CD14-positive monocyte (primary cell): Measurements from ENCODE around the gene EME1. TPM values are rescaled to one million over a fixed set of nuclear protein-coding genes. Genes with fewer than 3 reads are reported as not detected.

ENCODE experiments used
- DNase-seq, 3 donors: peaks; one replicate each; pipeline ENCODE4 v3.0.0-alpha.2; 2011 to 2022
- H2AFZ ChIP-seq: 2 replicates; pipeline ENCODE4 v1.6.0; 2012; ENCODE audit warnings: mild to moderate bottlenecking, low read depth, low read length, inconsistent platforms; ENCODE audit not compliant: insufficient read depth, poor library complexity, severe bottlenecking
- H3K27ac ChIP-seq, 2 donors: 1 replicate in 1 of 2; 2 replicates in 1 of 2; pipeline ENCODE4 v1.5.1; 2012 to 2013; ENCODE audit warnings: low read length in 2 of 2, control low read depth in 1 of 2, inconsistent platforms in 1 of 2, low read depth in 1 of 2, mild to moderate bottlenecking in 1 of 2
- H3K27me3 ChIP-seq, 2 donors: one replicate each; pipeline versions ENCODE4 v1.6.0 to v1.6.1; 2011 to 2013; ENCODE audit warnings: low read length in 2 of 2; ENCODE audit not compliant: control insufficient read depth in 2 of 2, insufficient read depth in 2 of 2
- H3K36me3 ChIP-seq, 2 donors: replicated peaks in 1 of 2; 1 replicate in 1 of 2; 2 replicates in 1 of 2; pipeline versions ENCODE4 v1.5.1 to v1.6.1; 2012 to 2013; ENCODE audit warnings: low read length in 2 of 2, control low read depth in 1 of 2, inconsistent platforms in 1 of 2, mild to moderate bottlenecking in 1 of 2; ENCODE audit not compliant: insufficient read depth in 2 of 2, control insufficient read depth in 1 of 2
- H3K4me1 ChIP-seq, 2 donors: 1 replicate in 1 of 2; 2 replicates in 1 of 2; pipeline versions ENCODE4 v1.5.1 to v1.6.1; 2012 to 2013; ENCODE audit warnings: low read length in 2 of 2, control low read depth in 1 of 2, inconsistent platforms in 1 of 2, mild to moderate bottlenecking in 1 of 2, moderate library complexity in 1 of 2; ENCODE audit not compliant: insufficient read depth in 2 of 2, control insufficient read depth in 1 of 2
- H3K4me2 ChIP-seq: replicated peaks from 2 replicates; pipeline ENCODE3; 2012; ENCODE audit warnings: low read length, moderate library complexity, mild to moderate bottlenecking; ENCODE audit not compliant: poor library complexity, severe bottlenecking; ENCODE audit errors: extremely low read depth
- H3K4me3 ChIP-seq, 3 experiments: fragments of 200-600 bp in 1 of 3; sonication (generic) in 1 of 3; replicated peaks in 1 of 3; 1 replicate in 2 of 3; 2 replicates in 1 of 3; pipeline ENCODE4 v1.5.1; 2011 to 2013; ENCODE audit warnings: low read length in 3 of 3, mild to moderate bottlenecking in 3 of 3, control low read depth in 2 of 3, low read depth in 2 of 3, inconsistent platforms in 1 of 3, moderate library complexity in 1 of 3
- H3K79me2 ChIP-seq: 2 replicates; pipeline ENCODE4 v1.6.0; 2012; ENCODE audit warnings: mild to moderate bottlenecking, control low read depth, inconsistent platforms, low read length, moderate library complexity; ENCODE audit not compliant: insufficient read depth
- H3K9ac ChIP-seq: 2 replicates; pipeline ENCODE4 v1.6.0; 2017; ENCODE audit warnings: low read length, mild to moderate bottlenecking; ENCODE audit not compliant: insufficient read depth, poor library complexity, severe bottlenecking
- H3K9me3 ChIP-seq, 2 donors: replicated peaks in 1 of 2; 1 replicate in 1 of 2; 2 replicates in 1 of 2; pipeline versions ENCODE4 v1.5.1 to v1.6.1; 2012 to 2013; ENCODE audit warnings: low read length in 2 of 2, control low read depth in 1 of 2; ENCODE audit not compliant: control insufficient read depth in 1 of 2, insufficient read depth in 1 of 2
- H4K20me1 ChIP-seq: 2 replicates; pipeline ENCODE4 v1.6.0; 2012; ENCODE audit warnings: mild to moderate bottlenecking, low read length, control low read depth, moderate library complexity; ENCODE audit not compliant: insufficient read depth
- H3K27ac Mint-ChIP-seq, 7 donors: one replicate each; pipeline ENCODE4 v1.8.0; 2020; ENCODE audit warnings: mild to moderate bottlenecking in 7 of 7, mixed read lengths in 7 of 7, moderate library complexity in 6 of 7, inconsistent platforms in 2 of 7
- H3K27me3 Mint-ChIP-seq, 3 donors: one replicate each; pipeline ENCODE4 v1.8.0; 2021 to 2022; ENCODE audit warnings: low read depth in 3 of 3, mild to moderate bottlenecking in 3 of 3, mixed read lengths in 3 of 3, moderate library complexity in 3 of 3, inconsistent platforms in 1 of 3
- H3K36me3 Mint-ChIP-seq, 2 donors: one replicate each; pipeline ENCODE4 v1.8.0; 2020; ENCODE audit warnings: mixed read lengths in 2 of 2, inconsistent platforms in 1 of 2, mild to moderate bottlenecking in 1 of 2
- H3K4me1 Mint-ChIP-seq: one replicate; pipeline ENCODE4 v1.8.0; 2020; ENCODE audit warnings: mild to moderate bottlenecking, mixed read lengths
- H3K4me3 Mint-ChIP-seq, 2 donors: one replicate each; pipeline ENCODE4 v1.8.0; 2020; ENCODE audit warnings: mild to moderate bottlenecking in 2 of 2, mixed read lengths in 2 of 2, moderate library complexity in 1 of 2
- H3K9me3 Mint-ChIP-seq, 7 donors: one replicate each; pipeline ENCODE4 v1.8.0; 2020 to 2022; ENCODE audit warnings: mixed read lengths in 7 of 7, mild to moderate bottlenecking in 6 of 7, moderate library complexity in 6 of 7, inconsistent platforms in 2 of 7
- CTCF ChIP-seq: fragments of 200-600 bp; IDR thresholded peaks from one replicate; pipeline ENCODE4 v1.8.0; 2022; ENCODE audit warnings: antibody characterized with exemption, mild to moderate bottlenecking
- WGBS: methylation state at CpG from one replicate; pipeline ENCODE4 v1.1.5; 2013; ENCODE audit warnings: missing lambda C conversion rate; ENCODE audit not compliant: insufficient coverage; 5-methylcytosine and 5-hydroxymethylcytosine counted together
- intact Hi-C, 2 donors: fragments of 100-400 bp; cut with micrococcal nuclease; formaldehyde crosslinking; loops; one replicate each; pipeline versions ENCODE4 v1.15.0 to v1.15.1; 2023
- polyA plus RNA-seq, 3 donors: library from polyadenylated mRNA; depleted of rRNA in 1 of 3; unstranded in 2 of 3; stranded (reverse) in 1 of 3; fragments of 300-500 nt in 2 of 3; fragments of >200 nt in 1 of 3; fragmentation: Illumina TruSeq in 2 of 3; gene quantifications; 1 replicate in 2 of 3; 2 replicates in 1 of 3; pipeline ENCODE4 v1.2.3, GENCODE V29; 2012 to 2021

Gene EME1
- polyA plus RNA-seq, 3 donors = 0.33 to 0.76 (median 0.43) TPM

DNA sequence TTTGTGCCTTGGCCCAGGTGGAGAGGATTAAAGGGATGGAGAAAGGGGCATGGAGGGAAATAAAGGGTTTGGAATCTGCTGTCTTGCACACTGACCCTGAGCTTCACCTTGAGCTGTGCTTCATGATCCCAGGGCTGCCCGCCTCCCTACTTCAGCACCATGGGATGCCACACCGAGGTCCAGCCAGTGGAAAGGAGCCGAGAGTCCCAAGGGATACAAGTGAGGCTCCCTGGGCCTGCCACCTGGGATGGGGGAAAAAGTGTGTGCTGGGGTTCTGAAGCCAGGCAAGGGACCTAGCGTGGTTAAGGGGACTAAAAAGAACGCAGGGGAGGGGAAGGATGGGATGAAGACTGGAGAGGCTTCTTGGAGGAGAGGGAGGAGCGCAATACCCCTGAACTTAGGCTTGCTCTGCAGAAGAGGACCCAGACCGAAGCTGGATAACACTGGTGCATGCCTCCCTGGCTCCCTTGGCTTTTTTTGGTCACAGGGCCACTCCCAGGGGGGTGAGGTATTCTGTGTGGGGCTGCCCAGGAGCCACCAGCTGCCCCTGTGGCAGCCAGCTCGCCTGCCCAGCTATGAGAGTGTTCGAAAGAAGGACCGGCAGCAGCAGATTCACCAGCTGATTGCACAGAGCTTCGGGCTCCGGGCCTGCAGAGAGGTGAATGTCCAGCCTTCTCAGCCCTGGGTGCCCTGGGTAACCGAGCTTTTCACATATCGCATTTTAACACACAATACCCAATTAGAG, 7.2 kb upstream of the EME1 start:
- Histone ChIP-seq H3K4me3 (no peak overlapping the region), H3K36me3 (peaks cover 59 to 65% of the 10 kb centered on the region in 2 donors), H3K27me3 (no peaks in the 10 kb centered on the region), H3K9ac (no peak overlapping the region), H3K4me1 (peaks cover 4% of the 10 kb centered on the region in 2 donors), H3K79me2 (peaks cover 11% of the 10 kb centered on the region), H3K9me3 (no peaks in the 10 kb centered on the region), H4K20me1 (peaks cover 18% of the 10 kb centered on the region), H3K27ac (no peak overlapping the region), H2AFZ (no peak overlapping the region), H3K4me2 (no peak overlapping the region)
- intact Hi-C loops = no loop called here
- Mint-ChIP-seq H3K27me3 (no peaks in the 10 kb centered on the region), H3K4me3 (no peak overlapping the region), H3K9me3 (peaks cover 0 to 2% (median 0%) of the 10 kb centered on the region in 7 donors), H3K36me3 (peaks cover 61 to 65% of the 10 kb centered on the region in 2 donors), H3K27ac (no peak overlapping the region), H3K4me1 (peaks cover 10% of the 10 kb centered on the region)
- WGBS = 98% methylated on average over 12 of the region's 14 CpGs
- DNase-seq = no peak
- TF ChIP-seq CTCF = no peak

GRCh38 chr17:50367401-50367800, 5.6 kb upstream of the EME1 start:
- Mint-ChIP-seq H3K4me3 (no peak overlapping the region), H3K9me3 (peaks cover 0 to 2% (median 0%) of the 10 kb centered on the region in 7 donors), H3K36me3 (peaks cover 58 to 63% of the 10 kb centered on the region in 2 donors), H3K27ac (no peak overlapping the region), H3K27me3 (no peaks in the 10 kb centered on the region), H3K4me1 (peaks cover 17% of the 10 kb centered on the region)
- Histone ChIP-seq H3K27ac (no peak overlapping the region), H3K9ac (no peak overlapping the region), H2AFZ (no peak overlapping the region), H3K36me3 (peaks cover 56 to 62% of the 10 kb centered on the region in 2 donors), H3K4me2 (no peak overlapping the region), H3K79me2 (peaks cover 27% of the 10 kb centered on the region), H3K4me1 (peaks cover 10 to 12% of the 10 kb centered on the region in 2 donors), H3K4me3 (no peak overlapping the region), H3K27me3 (no peaks in the 10 kb centered on the region), H3K9me3 (no peaks in the 10 kb centered on the region), H4K20me1 (peaks cover 29% of the 10 kb centered on the region)
- 100% methylated on average over 1 of the region's 1 CpG for WGBS
- intact Hi-C loops = no loop called here
- no peak for DNase-seq
- TF ChIP-seq CTCF = no peak
